DND-41 (cell line): ENCODE measurements around the gene OBSCN.

Source experiments
- CTCF ChIP-seq: IDR thresholded peaks from 2 replicates; pipeline ENCODE4 v1.5.1; 2012; ENCODE audit warnings: borderline replicate concordance, low read length, moderate library complexity, mild to moderate bottlenecking; ENCODE audit not compliant: poor library complexity, severe bottlenecking; ENCODE audit errors: extremely low read depth
- EZH2 ChIP-seq: IDR thresholded peaks from 3 replicates; pipeline ENCODE4 v1.6.1; 2012; ENCODE audit warnings: borderline replicate concordance, low read depth, mild to moderate bottlenecking, moderate library complexity, low read length, inconsistent platforms; ENCODE audit not compliant: severe bottlenecking

GRCh38 chr1:228367798-228368791 is 160.3 kb downstream of the OBSCN start:
- no peak for TF ChIP-seq CTCF
- TF ChIP-seq EZH2: no peak
